ENCODE results near the gene RECK. TPM values are rescaled to one million over a fixed set of nuclear protein-coding genes. Genes with fewer than 3 reads are reported as not detected.

The RECK gene
- total RNA-seq, 2 experiments from 2014 or later: 9.3 to 9.8 TPM

DNA sequence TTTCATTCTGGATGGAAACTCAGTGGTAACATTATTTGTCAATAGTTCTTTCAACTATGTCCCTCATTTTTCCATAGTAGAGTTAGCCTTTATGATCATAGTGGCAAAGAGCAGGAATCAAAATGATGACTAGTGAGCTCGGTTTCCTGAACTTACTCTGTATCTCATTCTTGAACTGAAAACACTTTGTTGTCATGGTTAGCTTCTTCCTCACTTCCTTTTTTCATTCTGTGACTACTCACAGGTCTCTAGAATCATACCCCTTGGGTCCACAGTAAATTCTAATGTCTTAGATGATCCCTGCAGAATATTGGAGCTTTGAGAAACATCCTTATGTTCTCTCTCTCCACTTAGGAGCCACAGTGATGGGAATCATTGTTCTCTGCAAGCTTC lies 29.4 kb upstream of the RECK start:
- Mint-ChIP-seq H3K27me3 (peaks cover 37% of the 10 kb centered on the region), H3K36me3 (ENCODE audit: low read depth) (no peaks in the 10 kb centered on the region), H3K9me3 (peaks cover 3% of the 10 kb centered on the region), H3K4me1 (ENCODE audit: low read depth) (peaks cover 18% of the 10 kb centered on the region), H3K4me3 (no peak overlapping the region), H3K27ac (no peak overlapping the region)
- Histone ChIP-seq H3K4me1 (ENCODE audit: insufficient read depth, low read length) (peaks cover 11% of the 10 kb centered on the region), H3K36me3 (ENCODE audit: insufficient read depth, low read length) (no peaks in the 10 kb centered on the region), H3K27me3 (ENCODE audit: control insufficient read depth in 1 of 2, insufficient read depth in 2 of 2, low read length in 2 of 2) (peaks cover 0 to 4% of the 10 kb centered on the region in 2 experiments), H3K4me3 (ENCODE audit: low read length) (no peak overlapping the region), H3K27ac (ENCODE audit: low read depth in 1 of 2, low read length in 2 of 2) (no peak overlapping the region), H3K9me3 (ENCODE audit: control insufficient read depth in 1 of 2, insufficient read depth in 1 of 2, low read length in 2 of 2) (peaks cover 0 to 4% of the 10 kb centered on the region in 2 experiments)
- CTCF ChIA-PET: interaction anchor here (1.1 to 3.0 kb wide), 3 partner anchors 13 to 24 kb away, joined by 3 to 16 read pairs (median 7); no protein-coding TSS in a partner anchor
- no peak for ATAC-seq (ENCODE audit: poor library complexity)
- intact Hi-C loops (cut with DNase I, micrococcal nuclease): no loop called here
- POLR2A ChIA-PET: interaction anchor here (0.6 kb wide), 1 partner anchor 238 kb away, joined by 3 read pairs; no protein-coding TSS in a partner anchor
- TF ChIP-seq, protein P1, sequence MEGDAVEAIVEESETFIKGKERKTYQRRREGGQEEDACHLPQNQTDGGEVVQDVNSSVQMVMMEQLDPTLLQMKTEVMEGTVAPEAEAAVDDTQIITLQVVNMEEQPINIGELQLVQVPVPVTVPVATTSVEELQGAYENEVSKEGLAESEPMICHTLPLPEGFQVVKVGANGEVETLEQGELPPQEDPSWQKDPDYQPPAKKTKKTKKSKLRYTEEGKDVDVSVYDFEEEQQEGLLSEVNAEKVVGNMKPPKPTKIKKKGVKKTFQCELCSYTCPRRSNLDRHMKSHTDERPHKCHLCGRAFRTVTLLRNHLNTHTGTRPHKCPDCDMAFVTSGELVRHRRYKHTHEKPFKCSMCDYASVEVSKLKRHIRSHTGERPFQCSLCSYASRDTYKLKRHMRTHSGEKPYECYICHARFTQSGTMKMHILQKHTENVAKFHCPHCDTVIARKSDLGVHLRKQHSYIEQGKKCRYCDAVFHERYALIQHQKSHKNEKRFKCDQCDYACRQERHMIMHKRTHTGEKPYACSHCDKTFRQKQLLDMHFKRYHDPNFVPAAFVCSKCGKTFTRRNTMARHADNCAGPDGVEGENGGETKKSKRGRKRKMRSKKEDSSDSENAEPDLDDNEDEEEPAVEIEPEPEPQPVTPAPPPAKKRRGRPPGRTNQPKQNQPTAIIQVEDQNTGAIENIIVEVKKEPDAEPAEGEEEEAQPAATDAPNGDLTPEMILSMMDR (IDR thresholded peaks at IDR 0.05): no peak
- DNase-seq: no peak

DNA sequence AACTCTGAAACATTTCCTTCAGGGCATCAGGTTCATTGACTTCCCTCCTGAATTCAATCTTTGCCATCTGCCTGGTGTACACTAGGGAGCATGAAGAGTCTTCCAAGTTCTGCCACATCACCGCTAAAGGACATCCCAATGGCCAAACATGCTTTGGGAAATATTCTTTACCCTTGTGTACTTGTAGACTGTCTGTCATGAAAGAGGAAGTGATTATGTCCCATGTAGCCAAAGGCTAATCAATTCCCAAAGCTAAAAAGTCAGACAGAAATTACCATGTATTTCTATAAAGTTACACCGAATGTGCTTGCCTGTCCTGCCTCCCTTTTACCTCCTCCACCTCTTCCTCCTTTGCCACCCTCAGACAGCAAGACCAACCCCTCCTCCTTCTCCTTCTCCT lies 28.9 kb upstream of the RECK start:
- DNase-seq (no peak), ATAC-seq (ENCODE audit: poor library complexity) (no peak)
- Mint-ChIP-seq H3K4me1 (ENCODE audit: low read depth) (peaks cover 18% of the 10 kb centered on the region), H3K27ac (no peak overlapping the region), H3K4me3 (no peak overlapping the region), H3K36me3 (ENCODE audit: low read depth) (no peaks in the 10 kb centered on the region), H3K27me3 (peaks cover 32% of the 10 kb centered on the region), H3K9me3 (peaks cover 3% of the 10 kb centered on the region)
- ChIA-PET POLR2A (interaction anchor here (1.0 to 1.1 kb wide), 2 partner anchors 13 to 15 kb away, joined by 3 read pairs; no protein-coding TSS in a partner anchor), CTCF (interaction anchor here (0.6 to 3.0 kb wide), 11 partner anchors 8 to 97 kb away, joined by 3 to 16 read pairs (median 4); partner anchors contain the start of gene RECK)
- no peaks in the 10 kb centered on the region for H3K36me3 ChIP-seq (ENCODE audit: insufficient read depth, low read length)
- TF ChIP-seq, protein P1 (IDR thresholded peaks at IDR 0.05): no peak
- no peak overlapping the region for H3K27ac ChIP-seq (ENCODE audit: low read depth in 1 of 2, low read length in 2 of 2)
- H3K4me3 ChIP-seq (ENCODE audit: low read length): no peak overlapping the region
- H3K27me3 ChIP-seq (ENCODE audit: control insufficient read depth in 1 of 2, insufficient read depth in 2 of 2, low read length in 2 of 2): peaks cover 0 to 4% of the 10 kb centered on the region in 2 experiments
- H3K4me1 ChIP-seq (ENCODE audit: insufficient read depth, low read length): peaks cover 11% of the 10 kb centered on the region
- H3K9me3 ChIP-seq (ENCODE audit: control insufficient read depth in 1 of 2, insufficient read depth in 1 of 2, low read length in 2 of 2): peaks cover 0 to 4% of the 10 kb centered on the region in 2 experiments
- intact Hi-C loops (cut with DNase I, micrococcal nuclease): no loop called here

DNA sequence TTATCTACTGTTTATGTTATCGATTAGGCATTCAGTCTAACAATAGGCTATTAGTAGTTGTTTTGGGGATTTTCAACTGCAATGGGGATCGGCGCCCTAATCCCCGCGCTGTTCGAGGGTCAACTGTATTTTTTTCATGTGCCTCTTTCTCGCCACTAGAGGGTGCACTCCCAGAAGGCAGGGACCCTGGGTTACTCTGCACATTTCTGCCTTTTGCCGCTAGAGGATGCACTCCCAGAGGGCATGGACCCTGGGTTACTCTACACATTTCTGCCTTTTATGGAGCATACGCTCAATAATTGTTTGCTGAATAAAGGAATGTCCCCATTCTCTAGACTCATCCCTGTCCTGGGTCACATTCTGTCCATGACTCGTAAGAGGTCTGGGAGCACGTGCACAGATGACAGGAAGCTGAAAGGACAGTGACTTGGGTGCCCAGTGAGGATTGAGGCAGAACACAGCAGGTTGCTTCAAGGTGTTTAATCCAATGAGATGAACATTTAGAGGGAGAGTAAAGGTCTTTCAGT lies 27.9 kb upstream of the RECK start:
- H3K27ac Mint-ChIP-seq: no peak overlapping the region
- ATAC-seq (ENCODE audit: poor library complexity) (peak; percentile 99), DNase-seq (peak; percentile 29 to 85 (median 49))
- no peak overlapping the region for H3K27ac ChIP-seq (ENCODE audit: low read depth in 1 of 2, low read length in 2 of 2)
- peaks cover 31% of the 10 kb centered on the region for H3K27me3 Mint-ChIP-seq
- no peak overlapping the region for H3K4me3 Mint-ChIP-seq
- H3K9me3 Mint-ChIP-seq: peaks cover 3% of the 10 kb centered on the region
- ChIA-PET CTCF (interaction anchor here (0.6 to 3.0 kb wide), 11 partner anchors 9 to 494 kb away, joined by 3 to 16 read pairs (median 4); partner anchors contain the start of gene RECK), POLR2A (interaction anchor here (1.0 to 1.1 kb wide), 2 partner anchors 14 kb away, joined by 3 read pairs; no protein-coding TSS in a partner anchor)
- no peak overlapping the region for H3K4me3 ChIP-seq (ENCODE audit: low read length)
- no peaks in the 10 kb centered on the region for H3K36me3 ChIP-seq (ENCODE audit: insufficient read depth, low read length)
- intact Hi-C loops (cut with DNase I, micrococcal nuclease): no loop called here
- H3K9me3 ChIP-seq (ENCODE audit: control insufficient read depth in 1 of 2, insufficient read depth in 1 of 2, low read length in 2 of 2): peaks cover 0 to 4% of the 10 kb centered on the region in 2 experiments
- H3K27me3 ChIP-seq (ENCODE audit: control insufficient read depth in 1 of 2, insufficient read depth in 2 of 2, low read length in 2 of 2): peaks cover 0 to 4% of the 10 kb centered on the region in 2 experiments
- no peaks in the 10 kb centered on the region for H3K36me3 Mint-ChIP-seq (ENCODE audit: low read depth)
- peaks cover 11% of the 10 kb centered on the region for H3K4me1 ChIP-seq (ENCODE audit: insufficient read depth, low read length)
- TF ChIP-seq, protein P1 (IDR thresholded peaks at IDR 0.05): peak; percentile 100
- peaks cover 18% of the 10 kb centered on the region for H3K4me1 Mint-ChIP-seq (ENCODE audit: low read depth)
